HG02642 (cell line): ENCODE measurements around the gene WDR18.
A peak's percentile ranks its signal among the peaks of the same experiment; 100 is the strongest.

ENCODE experiments used
- ATAC-seq: cut with Tn5 transposase; IDR thresholded peaks from one replicate; pipeline ENCODE4 v1.9.1; 2021; ENCODE audit warnings: mild to moderate bottlenecking; ENCODE audit not compliant: unreplicated experiment, poor library complexity

Gene WDR18

GRCh38 chr19:963486-963951 lies 20.6 kb upstream of the WDR18 start:
- ATAC-seq = no peak

GRCh38 chr19:964116-964520 lies 20.0 kb upstream of the WDR18 start:
- no peak for ATAC-seq

GRCh38 chr19:964761-965694 lies 19.1 kb upstream of the WDR18 start:
- no peak for ATAC-seq

GRCh38 chr19:966485-967088 lies 17.6 kb upstream of the WDR18 start:
- no peak for ATAC-seq

- no peak for ATAC-seq
Measured at GRCh38 chr19:970695-971094, 13.4 kb upstream of the WDR18 start.

- no peak for ATAC-seq
Measured at GRCh38 chr19:971795-972194, 12.3 kb upstream of the WDR18 start.

GRCh38 chr19:972281-972680 lies 11.9 kb upstream of the WDR18 start:
- ATAC-seq = no peak

- no peak for ATAC-seq
Measured at GRCh38 chr19:973726-974563, 10.2 kb upstream of the WDR18 start.

GRCh38 chr19:974564-975257 lies 9.4 kb upstream of the WDR18 start:
- no peak for ATAC-seq

- no peak for ATAC-seq
Measured at GRCh38 chr19:976476-976875, 7.7 kb upstream of the WDR18 start.

- no peak for ATAC-seq
Measured at GRCh38 chr19:977058-977464, 7.1 kb upstream of the WDR18 start.

- no peak for ATAC-seq
Measured at GRCh38 chr19:979318-979741, 4.8 kb upstream of the WDR18 start.

GRCh38 chr19:980133-980998 lies 3.8 kb upstream of the WDR18 start:
- ATAC-seq = no peak

- ATAC-seq = peak; percentile 61
Measured at GRCh38 chr19:982567-983170, 1.5 kb upstream of the WDR18 start.

- no peak for ATAC-seq
Measured at GRCh38 chr19:986083-986482, 1.9 kb downstream of the WDR18 start.

GRCh38 chr19:988081-988480 lies 3.9 kb downstream of the WDR18 start:
- ATAC-seq = no peak

GRCh38 chr19:988510-988909 lies 4.4 kb downstream of the WDR18 start:
- no peak for ATAC-seq

- no peak for ATAC-seq
Measured at GRCh38 chr19:989381-990081, 5.4 kb downstream of the WDR18 start.
